Stomach (tissue), 9 donors: ENCODE data around the gene TMEM164. TPM values are rescaled to one million over a fixed set of nuclear protein-coding genes. Genes with fewer than 3 reads are reported as not detected.

ENCODE experiments used
- DNase-seq, 2 donors: peaks; one replicate each; pipeline versions ENCODE4 v3.0.0 to v3.0.0-alpha.2; 2013 to 2019
- H3K27ac ChIP-seq, 5 donors: fragments of 200-600 bp in 4 of 5; sonication (generic) in 4 of 5; one replicate each; pipeline ENCODE4 v1.5.1; 2013 to 2019; ENCODE audit warnings: mild to moderate bottlenecking in 1 of 5, moderate library complexity in 1 of 5
- H3K27me3 ChIP-seq, 3 donors: fragments of 200-600 bp; sonication (generic); one replicate each; pipeline ENCODE4 v1.5.1; 2017 to 2019; ENCODE audit warnings: mixed run types in 1 of 3
- H3K36me3 ChIP-seq, 4 donors: fragments of 200-600 bp; sonication (generic); 1 replicate in 3 of 4; 2 replicates in 1 of 4; pipeline ENCODE4 v1.5.1; 2016 to 2019
- H3K4me1 ChIP-seq, 4 donors: fragments of 200-600 bp; sonication (generic); one replicate each; pipeline ENCODE4 v1.5.1; 2016 to 2019
- H3K4me3 ChIP-seq, 4 donors: fragments of 200-600 bp; sonication (generic) in 3 of 4; one replicate each; pipeline ENCODE4 v1.5.1; 2016 to 2019; ENCODE audit warnings: mild to moderate bottlenecking in 1 of 4
- H3K9me3 ChIP-seq, 4 donors: fragments of 200-600 bp; sonication (generic); one replicate each; pipeline ENCODE4 v1.5.1; 2016 to 2019
- EP300 ChIP-seq: sonication (generic); formaldehyde crosslinking; IDR thresholded peaks from one replicate; pipeline ENCODE4 v1.6.1; 2017; ENCODE audit warnings: antibody characterized with exemption
- POLR2A ChIP-seq, 4 donors: fragments of 450-650 bp; IDR thresholded peaks; one replicate each; pipeline ENCODE4 v1.6.1; 2016; ENCODE audit warnings: antibody characterized with exemption in 4 of 4, control low read depth in 2 of 4, mild to moderate bottlenecking in 1 of 4, moderate library complexity in 1 of 4
- POLR2AphosphoS5 ChIP-seq, 3 donors: sonication (generic); formaldehyde crosslinking; IDR thresholded peaks; one replicate each; pipeline ENCODE4 v1.6.1; 2016; ENCODE audit warnings: antibody characterized with exemption in 3 of 3
- WGBS, 5 donors: extraction: QIAGEN DNeasy Blood & Tissue Kit in 3 of 5; methylation state at CpG; one replicate each; pipeline versions ENCODE4 v1.1.5 to v1.1.7; 2013 to 2018; 5-methylcytosine and 5-hydroxymethylcytosine counted together
- intact Hi-C: fragments of 100-400 bp; cut with DNase I; formaldehyde crosslinking; loops from one replicate; pipeline ENCODE4 v1.15.1; 2023; ENCODE audit warnings: low total_unique reads
- polyA plus RNA-seq, 3 donors: library from polyadenylated mRNA; stranded (reverse); fragments of 200-250 nt; gene quantifications; one replicate each; pipeline ENCODE4 v1.2.3, GENCODE V29; 2013
- total RNA-seq, 5 donors: library from RNA; depleted of rRNA; stranded (reverse); fragments of >200 nt; gene quantifications; one replicate each; pipeline versions ENCODE4 v1.1.0 to v1.2.3, GENCODE V29; 2014 to 2016
- TF ChIP-seq, protein P1 (sequence below), 7 experiments: fragments of 450-650 bp in 4 of 7; fragments of 200-600 bp in 3 of 7; sonication (generic) in 3 of 7; IDR thresholded peaks; one replicate each; pipeline ENCODE4 v1.5.1; 2016 to 2019; ENCODE audit warnings: antibody characterized with exemption in 7 of 7, control low read depth in 2 of 7, mild to moderate bottlenecking in 1 of 7
- donor health status: healthy with polysubstance abuse.
- donor health status: Bipolar disorder and iron deficiency.
- donor health status: healthy.

The TMEM164 gene
- total and polyA plus RNA-seq, 8 donors: 4.9 to 29.7 (median 11.6) TPM

DNA sequence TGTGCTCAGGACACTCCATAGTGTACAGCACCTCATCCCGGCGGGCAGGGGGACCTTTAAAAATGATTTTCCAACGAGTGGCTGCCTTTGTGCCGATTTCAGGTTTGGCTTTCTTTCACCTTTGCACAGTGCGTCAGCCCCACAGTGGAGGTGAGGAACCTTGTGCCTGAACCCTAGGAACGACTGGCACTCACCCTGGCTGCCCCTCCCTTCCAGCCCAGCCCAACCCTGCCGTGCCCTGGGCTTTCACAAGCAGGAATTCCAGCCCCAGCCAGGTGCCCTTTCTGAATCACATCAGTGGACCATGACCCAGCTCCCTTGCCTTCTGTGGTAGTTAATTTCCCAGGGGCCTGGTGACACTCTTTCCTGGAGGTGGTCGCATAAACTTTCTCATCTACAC lies 1.3 kb downstream of the TMEM164 start:
- Histone ChIP-seq H3K27me3 (peaks cover 0 to 18% (median 0%) of the 10 kb centered on the region in 3 donors), H3K4me3 (peak overlapping the region; percentile 58 to 70 (median 66)), H3K4me1 (peaks cover 3 to 48% (median 20%) of the 10 kb centered on the region in 4 donors), H3K27ac (peak overlapping the region; percentile 33 to 97 (median 88)), H3K9me3 (no peaks in the 10 kb centered on the region), H3K36me3 (no peaks in the 10 kb centered on the region)
- peak; percentile 67 to 73 for DNase-seq
- WGBS, 5 donors: 33 to 61% (median 35%) methylated on average over 2 to 8 of the region's 8 CpGs
- TF ChIP-seq, protein P1, sequence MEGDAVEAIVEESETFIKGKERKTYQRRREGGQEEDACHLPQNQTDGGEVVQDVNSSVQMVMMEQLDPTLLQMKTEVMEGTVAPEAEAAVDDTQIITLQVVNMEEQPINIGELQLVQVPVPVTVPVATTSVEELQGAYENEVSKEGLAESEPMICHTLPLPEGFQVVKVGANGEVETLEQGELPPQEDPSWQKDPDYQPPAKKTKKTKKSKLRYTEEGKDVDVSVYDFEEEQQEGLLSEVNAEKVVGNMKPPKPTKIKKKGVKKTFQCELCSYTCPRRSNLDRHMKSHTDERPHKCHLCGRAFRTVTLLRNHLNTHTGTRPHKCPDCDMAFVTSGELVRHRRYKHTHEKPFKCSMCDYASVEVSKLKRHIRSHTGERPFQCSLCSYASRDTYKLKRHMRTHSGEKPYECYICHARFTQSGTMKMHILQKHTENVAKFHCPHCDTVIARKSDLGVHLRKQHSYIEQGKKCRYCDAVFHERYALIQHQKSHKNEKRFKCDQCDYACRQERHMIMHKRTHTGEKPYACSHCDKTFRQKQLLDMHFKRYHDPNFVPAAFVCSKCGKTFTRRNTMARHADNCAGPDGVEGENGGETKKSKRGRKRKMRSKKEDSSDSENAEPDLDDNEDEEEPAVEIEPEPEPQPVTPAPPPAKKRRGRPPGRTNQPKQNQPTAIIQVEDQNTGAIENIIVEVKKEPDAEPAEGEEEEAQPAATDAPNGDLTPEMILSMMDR (IDR thresholded peaks at IDR 0.05): no peak
- TF ChIP-seq POLR2AphosphoS5 (IDR thresholded peaks at IDR 0.05): peak in 2 of 3 donors; percentile 20 to 58
- intact Hi-C loops: no loop called here

DNA sequence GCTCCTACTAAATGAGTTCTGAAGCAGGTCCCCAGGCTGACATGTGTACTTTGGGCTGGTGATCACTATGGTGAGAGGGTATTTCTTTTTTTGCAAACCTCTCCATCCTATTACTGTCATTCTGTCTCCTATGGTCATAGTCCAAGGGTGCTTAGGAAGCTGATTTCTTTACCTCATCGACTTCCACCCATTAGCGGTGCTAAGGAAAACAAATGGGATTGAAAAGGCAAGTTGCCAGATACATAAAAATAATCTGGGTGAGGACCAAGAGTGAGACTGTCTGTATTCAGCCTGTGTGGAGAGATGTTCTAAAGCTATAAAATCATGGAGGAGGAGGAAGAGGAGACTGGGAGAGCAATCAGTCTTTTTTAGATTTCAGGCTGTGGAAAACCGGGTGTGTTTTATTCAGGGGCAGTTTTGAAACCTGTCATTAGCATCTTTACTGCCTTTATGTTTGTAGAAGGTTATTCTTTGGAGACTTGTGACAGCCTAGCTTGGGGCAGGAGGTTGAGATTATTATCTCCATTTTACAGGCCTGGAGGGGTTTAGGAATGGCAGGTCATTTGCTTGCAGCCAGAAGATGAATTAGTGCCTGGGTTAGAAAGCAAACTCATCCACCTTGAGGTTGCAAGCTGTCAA lies 1.9 kb downstream of the TMEM164 start:
- DNase-seq: no peak
- Histone ChIP-seq H3K9me3 (no peaks in the 10 kb centered on the region), H3K27me3 (peaks cover 0 to 18% (median 0%) of the 10 kb centered on the region in 3 donors), H3K4me1 (peaks cover 3 to 48% (median 20%) of the 10 kb centered on the region in 4 donors), H3K4me3 (peak overlapping the region in 2 of 4 donors; percentile 65 to 68), H3K36me3 (no peaks in the 10 kb centered on the region), H3K27ac (peak overlapping the region; percentile 33 to 97 (median 85))
- intact Hi-C loops: no loop called here
- TF ChIP-seq POLR2A (IDR thresholded peaks at IDR 0.05) (no peak), POLR2AphosphoS5 (IDR thresholded peaks at IDR 0.05) (no peak), EP300 (no peak)
- TF ChIP-seq, protein P1 (IDR thresholded peaks at IDR 0.05): no peak
- 26 to 38% (median 33%) methylated on average over 3 of the region's 3 CpGs for WGBS, 5 donors

DNA sequence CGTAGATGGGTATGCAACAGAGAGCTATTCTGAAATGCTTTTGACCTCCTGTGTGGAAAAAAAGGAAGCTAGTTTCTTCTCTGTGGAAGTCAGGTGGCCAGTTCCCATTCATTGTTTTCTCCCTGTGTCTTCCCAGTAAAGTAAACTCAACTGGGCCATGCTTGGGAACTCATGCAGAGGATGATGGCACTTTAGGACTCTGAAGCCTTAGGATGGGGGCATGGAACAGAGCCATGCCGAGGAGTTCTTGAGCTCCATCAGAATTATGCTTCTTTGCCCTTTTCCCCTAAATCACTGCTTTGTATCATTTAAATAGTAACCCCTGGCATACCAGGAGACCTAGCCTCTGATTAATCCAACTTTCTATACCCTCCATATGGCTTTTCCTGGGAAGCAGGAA lies 3.2 kb downstream of the TMEM164 start:
- H3K27me3 ChIP-seq: peaks cover 0 to 18% (median 0%) of the 10 kb centered on the region in 3 donors
- WGBS, 5 donors: 68 to 92% (median 82%) methylated on average over 1 to 2 of the region's 2 CpGs
- H3K4me3 ChIP-seq: no peak overlapping the region
- H3K4me1 ChIP-seq: peaks cover 3 to 48% (median 20%) of the 10 kb centered on the region in 4 donors
- no peak for TF ChIP-seq EP300
- no peak for TF ChIP-seq POLR2A (IDR thresholded peaks at IDR 0.05)
- TF ChIP-seq, protein P1 (IDR thresholded peaks at IDR 0.05): no peak
- TF ChIP-seq POLR2AphosphoS5 (IDR thresholded peaks at IDR 0.05): no peak
- no peaks in the 10 kb centered on the region for H3K36me3 ChIP-seq
- intact Hi-C loops: no loop called here
- no peaks in the 10 kb centered on the region for H3K9me3 ChIP-seq
- H3K27ac ChIP-seq: no peak overlapping the region
- DNase-seq: no peak

DNA sequence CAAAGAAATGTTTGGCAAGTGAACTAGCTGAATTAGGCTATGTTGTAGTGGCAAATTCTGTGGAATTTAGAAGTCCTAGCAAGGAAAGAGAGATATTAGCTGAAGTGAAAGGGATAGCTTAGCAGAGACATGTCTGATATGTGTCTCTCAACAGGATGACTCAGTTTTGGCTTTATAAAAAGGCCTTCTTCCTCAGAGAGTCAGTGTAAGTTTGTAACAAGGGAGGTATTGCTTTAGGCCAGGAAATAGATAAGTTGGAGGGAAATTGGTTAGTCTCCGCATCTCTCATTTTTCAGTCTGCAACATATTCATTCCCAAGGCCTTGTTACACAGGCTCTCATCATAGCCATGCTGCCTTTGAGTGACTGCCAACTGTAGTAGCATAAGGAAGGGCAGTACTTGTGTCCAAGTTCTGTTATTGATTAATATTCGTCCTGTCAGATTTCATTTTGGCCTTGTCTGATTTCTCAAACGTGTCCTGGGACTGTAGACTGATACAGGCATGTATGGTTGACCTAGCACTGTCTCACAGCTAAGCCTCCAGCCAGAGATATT lies 4.0 kb downstream of the TMEM164 start:
- WGBS, 5 donors: 32 to 70% (median 36%) methylated on average over 3 of the region's 3 CpGs
- TF ChIP-seq EP300 (no peak), POLR2A (IDR thresholded peaks at IDR 0.05) (no peak), POLR2AphosphoS5 (IDR thresholded peaks at IDR 0.05) (no peak)
- TF ChIP-seq, protein P1 (IDR thresholded peaks at IDR 0.05): no peak
- DNase-seq: no peak
- Histone ChIP-seq H3K36me3 (no peaks in the 10 kb centered on the region), H3K27me3 (peaks cover 0 to 14% (median 0%) of the 10 kb centered on the region in 3 donors), H3K4me1 (peaks cover 0 to 42% (median 14%) of the 10 kb centered on the region in 4 donors), H3K27ac (no peak overlapping the region), H3K4me3 (peak overlapping the region in 1 of 4 donors; percentile 9), H3K9me3 (no peaks in the 10 kb centered on the region)
- intact Hi-C loops: no loop called here
